ENCODE results near the gene CDH4.

GRCh38 chr20:61739832-61740118, 487.7 kb downstream of the CDH4 start:
- TF ChIP-seq CTCF (IDR thresholded peaks at IDR 0.05), result no peak
- no peak for TF ChIP-seq POLR2A (IDR thresholded peaks at IDR 0.05)
